ENCODE results near the gene STX1A. TPM values are rescaled to one million over a fixed set of nuclear protein-coding genes. Genes with fewer than 3 reads are reported as not detected.

STX1A gene
- polyA plus RNA-seq, 1 experiment = 12.9 TPM

GRCh38 chr7:73699370-73700068 is 19.9 kb downstream of the STX1A start:
- POLR2A ChIA-PET = no interaction called here
- Histone ChIP-seq H3K4me3 (ENCODE audit: low read depth, low read length) (no peak overlapping the region), H3K9me3 (ENCODE audit: control insufficient read depth, insufficient read depth, low read length) (no peaks in the 10 kb centered on the region), H3K27ac (ENCODE audit: low read depth, low read length) (no peak overlapping the region), H3K27me3 (ENCODE audit: control insufficient read depth, insufficient read depth, low read length) (no peaks in the 10 kb centered on the region)
- DNase-seq (ENCODE audit: low read depth, low spot score) = no peak
- CTCF ChIA-PET = interaction anchor here (1.4 kb wide), 1 partner anchor 26 kb away, joined by 6 read pairs; no protein-coding TSS in a partner anchor
- TF ChIP-seq CTCF (IDR thresholded peaks at IDR 0.05; ENCODE audit: low read depth, low read length) = no peak

GRCh38 chr7:73698410-73698809 is 21.1 kb downstream of the STX1A start:
- ChIA-PET CTCF (interaction anchor here (1.3 kb wide), 1 partner anchor 91 kb away, joined by 4 read pairs; no protein-coding TSS in a partner anchor), POLR2A (interaction anchor here (0.6 to 0.7 kb wide), 3 partner anchors 16 to 30 kb away, joined by 3 to 4 read pairs (median 4); no protein-coding TSS in a partner anchor)
- DNase-seq (ENCODE audit: low read depth, low spot score) = no peak
- H3K27me3 ChIP-seq (ENCODE audit: control insufficient read depth, insufficient read depth, low read length) = no peaks in the 10 kb centered on the region
- H3K4me3 ChIP-seq (ENCODE audit: low read depth, low read length) = no peak overlapping the region
- H3K9me3 ChIP-seq (ENCODE audit: control insufficient read depth, insufficient read depth, low read length) = no peaks in the 10 kb centered on the region
- no peak overlapping the region for H3K27ac ChIP-seq (ENCODE audit: low read depth, low read length)
- no peak for TF ChIP-seq CTCF (IDR thresholded peaks at IDR 0.05; ENCODE audit: low read depth, low read length)

- Histone ChIP-seq H3K4me3 (ENCODE audit: low read depth, low read length) (no peak overlapping the region), H3K27me3 (ENCODE audit: control insufficient read depth, insufficient read depth, low read length) (no peaks in the 10 kb centered on the region), H3K27ac (ENCODE audit: low read depth, low read length) (no peak overlapping the region), H3K9me3 (ENCODE audit: control insufficient read depth, insufficient read depth, low read length) (no peaks in the 10 kb centered on the region)
- no peak for DNase-seq (ENCODE audit: low read depth, low spot score)
- CTCF ChIA-PET = interaction anchor here (2.3 kb wide), 1 partner anchor 29 kb away, joined by 6 read pairs; no protein-coding TSS in a partner anchor
- TF ChIP-seq CTCF (IDR thresholded peaks at IDR 0.05; ENCODE audit: low read depth, low read length) = no peak
- POLR2A ChIA-PET = interaction anchor here (0.5 kb wide), 1 partner anchor 652 kb away, joined by 5 read pairs; no protein-coding TSS in a partner anchor
Observed at GRCh38 chr7:73696372-73696771, 23.1 kb downstream of the STX1A start.

GRCh38 chr7:73690646-73691045 is 28.8 kb downstream of the STX1A start:
- TF ChIP-seq CTCF (IDR thresholded peaks at IDR 0.05; ENCODE audit: low read depth, low read length) = no peak
- Histone ChIP-seq H3K4me3 (ENCODE audit: low read depth, low read length) (no peak overlapping the region), H3K27ac (ENCODE audit: low read depth, low read length) (no peak overlapping the region), H3K27me3 (ENCODE audit: control insufficient read depth, insufficient read depth, low read length) (no peaks in the 10 kb centered on the region), H3K9me3 (ENCODE audit: control insufficient read depth, insufficient read depth, low read length) (no peaks in the 10 kb centered on the region)
- CTCF ChIA-PET = no interaction called here
- POLR2A ChIA-PET = no interaction called here
- DNase-seq (ENCODE audit: low read depth, low spot score) = no peak

- ChIA-PET CTCF (no interaction called here), POLR2A (no interaction called here)
- no peaks in the 10 kb centered on the region; the same call in 1 of the 2 replicates for H3K9me3 ChIP-seq (ENCODE audit: control insufficient read depth, insufficient read depth, low read length)
- TF ChIP-seq CTCF (IDR thresholded peaks at IDR 0.05; ENCODE audit: low read depth, low read length) = no peak
- H3K27ac ChIP-seq (ENCODE audit: low read depth, low read length) = no peak overlapping the region
- H3K4me3 ChIP-seq (ENCODE audit: low read depth, low read length) = no peak overlapping the region
- no peaks in the 10 kb centered on the region for H3K27me3 ChIP-seq (ENCODE audit: control insufficient read depth, insufficient read depth, low read length)
- no peak for DNase-seq (ENCODE audit: low read depth, low spot score)
Observed at GRCh38 chr7:73688288-73688687, 31.2 kb downstream of the STX1A start.
